Stimulated activated CD4-positive, alpha-beta T cell treated with anti-CD3 and anti-CD28 coated beads, TNF-alpha, amount 100 ng/mL, for 4 hours (primary cell): ENCODE measurements around the gene RNF141.

ENCODE experiments used
- DNase-seq, 3 experiments: peaks; one replicate each; pipeline ENCODE4 v3.0.0-alpha.2; 2020; ENCODE audit warnings: low read depth in 3 of 3

RNF141 gene

DNA sequence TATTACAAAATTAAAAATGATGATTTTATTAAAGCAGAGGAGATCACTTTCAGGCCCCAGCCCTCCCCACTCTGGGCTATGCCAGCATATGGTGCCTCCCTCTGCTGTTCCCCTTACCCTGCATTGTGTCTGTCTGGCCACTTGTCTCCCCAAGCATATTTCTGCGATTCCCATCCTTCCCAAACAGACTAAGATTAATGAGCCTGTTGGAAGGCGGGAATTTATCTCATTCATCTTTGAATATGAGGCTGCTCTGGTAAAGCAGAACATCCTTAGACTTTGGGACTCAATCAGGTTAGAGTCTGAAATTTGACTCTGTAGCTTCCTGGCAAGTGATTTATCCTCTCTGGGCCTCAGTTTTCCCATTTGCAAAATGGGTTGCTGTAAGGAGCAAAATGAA lies 60.2 kb downstream of the RNF141 start:
- DNase-seq, result no peak

DNA sequence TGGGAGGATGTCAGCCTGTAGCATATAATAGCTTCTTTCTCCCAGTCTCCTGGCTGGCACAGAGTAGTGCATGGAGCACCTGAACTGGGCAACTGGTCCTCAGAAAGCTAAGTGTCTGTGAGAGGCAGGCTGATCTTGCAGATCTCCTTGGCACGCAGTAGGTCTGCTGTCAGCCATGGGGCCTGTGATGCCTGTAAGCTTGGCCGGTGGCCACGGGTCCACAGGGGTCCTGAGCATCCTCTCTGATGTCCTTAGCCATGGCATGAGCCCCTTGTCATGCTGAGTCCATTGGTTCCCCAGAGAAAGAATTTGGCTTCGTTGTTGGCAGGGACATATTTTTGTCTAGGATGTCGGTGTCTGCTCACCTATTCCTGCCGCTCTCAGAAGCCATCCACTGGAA lies 61.0 kb downstream of the RNF141 start:
- DNase-seq, result no peak

DNA sequence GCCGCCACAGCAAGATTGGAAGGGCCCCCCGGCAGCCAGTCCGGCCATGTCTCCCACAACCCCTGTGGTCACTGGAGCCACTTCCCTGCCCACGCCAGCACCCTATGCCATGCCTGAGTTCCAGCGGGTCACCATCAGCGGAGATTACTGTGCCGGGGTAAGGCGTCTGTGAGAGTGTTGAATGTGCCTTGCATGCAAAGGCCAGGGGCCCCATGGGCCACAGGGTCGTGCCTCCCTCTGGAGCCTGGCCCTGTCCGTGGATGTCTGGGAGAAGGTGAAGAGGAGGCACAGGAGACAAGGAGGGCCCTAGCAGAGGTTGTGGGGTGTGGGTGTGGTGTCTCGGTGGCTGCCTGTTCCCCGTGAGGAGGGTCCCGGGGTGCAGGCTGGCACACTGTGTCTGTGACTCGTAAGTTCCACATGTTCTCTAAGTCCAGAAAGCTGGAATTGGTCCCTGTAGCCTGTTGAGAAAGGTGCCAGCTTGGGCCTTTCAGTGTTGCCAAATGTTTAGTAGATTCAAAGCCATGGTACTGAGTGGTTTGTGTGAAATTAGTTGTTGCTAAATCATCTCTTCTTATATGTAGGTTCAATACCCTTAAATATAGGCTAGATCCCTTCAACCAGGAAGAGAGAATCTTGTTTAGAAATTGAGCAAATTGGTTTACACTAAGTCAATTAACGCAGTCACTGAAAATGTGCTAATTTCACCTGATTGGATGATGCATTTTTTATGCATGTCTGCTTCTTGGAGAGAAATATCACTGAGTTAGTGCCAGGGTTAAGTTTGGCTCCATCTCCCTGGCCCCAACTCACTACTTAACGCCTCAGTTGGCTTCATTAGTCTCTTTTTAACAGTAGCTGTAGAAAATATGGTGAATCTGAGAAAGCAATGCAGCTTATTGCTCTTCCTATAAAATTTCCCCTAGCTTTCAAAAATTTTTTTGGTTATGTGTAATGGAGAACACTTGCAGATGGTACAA lies 62.1 kb downstream of the RNF141 start:
- DNase-seq, result no peak

DNA sequence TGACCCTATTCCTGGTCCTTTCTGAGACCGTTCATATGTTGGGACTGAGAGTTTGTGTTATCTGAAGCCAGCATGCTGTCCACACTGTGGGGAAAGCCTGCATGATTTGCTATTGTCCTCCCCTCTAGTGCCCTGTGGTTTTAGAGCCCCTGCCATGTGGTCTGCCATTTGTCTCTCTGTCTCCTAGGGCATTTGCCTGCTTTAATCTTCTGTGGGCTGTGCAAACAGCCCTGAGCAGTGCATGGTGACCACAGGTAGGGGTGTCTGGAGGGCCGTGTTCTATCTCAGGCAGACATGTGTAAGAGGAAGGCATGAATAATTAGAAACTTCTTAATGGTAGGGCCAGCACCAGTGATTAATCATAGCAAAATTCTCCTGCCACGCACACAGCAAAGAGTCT lies 62.9 kb downstream of the RNF141 start:
- no peak for DNase-seq

DNA sequence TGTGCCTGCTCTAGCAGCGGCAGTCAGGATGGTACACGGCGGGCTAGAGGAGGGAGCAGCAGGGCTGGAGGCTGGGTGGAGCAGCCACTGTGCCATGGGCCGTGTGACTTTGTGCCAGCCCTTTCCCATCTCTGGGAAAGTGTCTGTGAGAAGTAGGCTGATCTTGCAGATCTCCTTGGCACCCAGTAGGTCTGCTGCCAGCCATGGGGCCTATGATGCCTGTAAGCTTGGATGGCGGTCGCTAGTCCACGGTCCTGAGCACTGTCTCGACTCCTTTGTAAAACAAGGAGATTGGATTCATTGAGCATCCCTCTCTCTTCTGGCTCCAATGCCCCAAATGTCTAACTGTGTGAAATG lies 63.3 kb downstream of the RNF141 start:
- no peak for DNase-seq

DNA sequence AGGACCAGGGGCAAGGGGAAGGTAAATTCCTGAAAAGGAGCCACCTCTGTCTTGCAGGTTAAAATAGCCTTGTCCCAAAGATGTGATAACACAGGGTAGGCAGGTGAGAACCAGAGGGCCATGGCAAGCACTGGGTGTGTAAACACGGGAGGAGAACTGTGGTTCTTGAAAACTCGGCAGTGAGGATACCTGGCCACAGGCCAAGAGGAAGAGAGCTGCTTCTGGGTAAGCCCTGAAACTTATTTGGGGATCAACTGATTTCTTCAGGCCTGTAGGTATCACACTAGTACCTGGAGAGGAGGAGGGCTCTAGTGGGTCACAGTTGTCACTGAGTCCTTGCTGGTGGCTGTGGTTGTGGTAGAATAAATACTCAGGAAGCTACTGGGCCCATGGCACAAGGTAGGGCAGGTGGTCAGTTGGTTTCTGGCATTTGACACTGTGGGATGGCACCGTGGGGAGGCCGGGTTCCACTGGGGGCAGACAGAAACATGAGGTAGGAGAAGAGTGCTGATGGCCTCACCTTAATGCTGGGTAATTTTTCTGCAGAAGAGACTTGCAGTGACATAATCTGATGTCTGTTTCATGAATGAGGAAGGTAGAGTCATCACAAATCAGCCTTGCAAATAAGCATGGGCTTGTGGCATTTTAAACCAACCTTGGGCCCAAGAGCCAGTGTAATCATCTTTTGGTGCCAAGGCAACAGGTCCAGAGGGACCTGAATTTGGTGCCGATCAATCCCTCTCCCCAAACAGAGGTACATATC lies 63.9 kb downstream of the RNF141 start:
- DNase-seq, result no peak

DNA sequence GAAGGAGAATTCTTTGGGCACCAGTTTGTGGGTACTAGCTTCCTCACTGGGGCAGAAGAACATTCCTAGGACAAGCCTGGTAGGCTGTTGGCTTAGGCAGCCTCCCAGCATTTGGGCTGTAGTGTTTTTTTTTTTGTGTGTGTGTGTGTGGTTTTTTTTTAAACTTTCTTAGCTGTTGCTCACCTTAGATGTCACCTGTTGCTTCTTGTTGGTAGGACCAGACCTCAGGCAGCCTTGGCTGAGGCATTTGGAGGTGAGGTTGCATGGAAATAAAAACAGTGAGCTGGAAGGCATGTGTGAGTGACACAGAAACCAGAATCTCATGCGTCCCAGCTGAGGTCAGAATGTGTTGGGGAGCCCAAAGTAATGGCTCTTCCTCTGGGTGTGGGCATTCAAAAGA lies 64.6 kb downstream of the RNF141 start:
- DNase-seq, result no peak

DNA sequence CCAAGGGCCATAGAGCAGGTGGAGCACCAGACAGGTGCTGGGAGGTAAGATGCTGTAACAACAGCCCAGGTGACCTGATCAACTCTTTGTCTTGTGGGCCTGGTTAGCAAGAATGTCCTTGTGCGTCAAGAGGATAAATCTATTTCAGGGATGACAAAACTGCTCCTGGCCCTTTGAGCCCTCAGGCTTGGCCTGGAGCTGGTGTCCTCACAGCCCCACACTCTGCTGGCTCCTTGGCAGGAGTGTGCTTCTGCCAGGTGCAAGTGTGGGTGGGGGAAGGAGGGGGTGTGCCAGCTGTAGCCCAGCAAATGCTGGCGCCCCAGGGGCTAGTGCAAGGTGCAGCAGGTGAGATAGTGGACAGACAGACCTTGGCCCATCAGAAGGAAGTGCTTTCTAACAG lies 66.4 kb downstream of the RNF141 start:
- no peak for DNase-seq

DNA sequence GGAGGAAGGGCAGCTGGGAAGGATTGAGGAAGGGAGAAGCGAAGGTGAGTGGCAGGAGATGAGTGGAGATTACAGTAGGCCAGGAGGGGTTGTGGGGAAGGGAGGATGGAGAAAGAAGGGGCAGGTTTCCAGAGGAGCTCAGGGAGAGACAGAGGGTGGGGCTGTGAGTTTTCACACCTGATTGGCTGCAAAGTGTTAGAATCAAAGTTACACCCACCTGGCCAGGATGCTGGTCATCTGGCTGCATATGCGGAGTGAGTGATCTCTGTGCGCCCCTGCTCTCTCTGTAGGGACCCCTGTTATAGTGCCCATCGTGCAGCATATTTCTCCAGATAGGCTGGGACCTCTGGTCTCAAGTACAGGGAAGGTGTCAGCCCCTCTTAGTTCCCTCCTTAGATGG lies 67.6 kb downstream of the RNF141 start:
- DNase-seq, result no peak

DNA sequence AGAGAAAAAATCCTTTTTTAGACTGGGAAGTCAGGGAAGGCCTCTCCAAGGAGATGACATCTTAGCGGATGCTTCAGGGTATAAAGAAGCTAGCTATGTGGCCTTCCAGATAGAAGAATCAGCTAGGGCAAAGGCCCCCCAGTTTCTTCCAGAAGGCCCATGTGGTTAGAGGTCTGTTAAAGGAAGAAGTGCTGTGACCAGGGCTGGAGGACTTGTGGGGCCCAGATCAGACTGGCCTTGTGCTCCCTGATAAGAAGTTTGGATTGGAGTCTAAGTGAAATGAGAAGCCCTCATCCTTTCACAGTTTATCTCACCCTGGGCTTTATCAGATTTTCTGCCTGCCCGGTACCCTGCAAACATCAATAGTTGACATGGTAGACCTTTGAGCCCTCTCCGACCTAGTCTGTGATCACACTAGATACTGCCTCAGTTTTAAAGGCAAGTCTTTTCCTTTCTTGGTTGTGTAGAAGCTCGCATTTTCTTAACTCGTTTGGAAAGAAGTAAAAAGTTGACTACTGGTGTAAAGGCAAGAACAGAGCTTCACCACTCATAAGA lies 78.2 kb downstream of the RNF141 start:
- no peak for DNase-seq
